K562 (cell line): ENCODE measurements around the gene TPD52L1. TPM values are rescaled to one million over a fixed set of nuclear protein-coding genes. Genes with fewer than 3 reads are reported as not detected.

ENCODE experiments used
- ATAC-seq: fragments of 200-7000 bp; cut with Tn5 transposase; 3 replicates; pipeline ENCODE4 v1.9.1; 2020; ENCODE audit warnings: moderate library complexity
- BruUV-seq: library from RNA; stranded (reverse); fragments of 400-500 nt; replicated peaks from 2 replicates; lab custom pipeline; 2021; lab: Mats Ljungman, UMichigan
- CTCF ChIA-PET: fragments of 300-600 bp; formaldehyde crosslinking; extraction: SDS; loops from one replicate; lab custom pipeline; 2021; ENCODE audit warnings: low intra/inter-chr PET ratio; lab: Yijun Ruan, JAX
- POLR2A ChIA-PET: fragments of 300-600, 350-650 bp; sonication (Branson Sonifier 250); formaldehyde crosslinking; extraction: SDS; loops from one replicate; lab custom pipeline; 2021; ENCODE audit warnings: antibody characterized with exemption, inconsistent platforms; lab: Yijun Ruan, JAX
- DNase-seq, 4 experiments: peaks; one replicate each; pipeline versions ENCODE4 v3.0.0 to v3.0.0-alpha.2; 2011 to 2018; ENCODE audit warnings: low spot score in 3 of 4, mixed read lengths in 3 of 4; ENCODE audit errors: extremely low read depth in 1 of 4
- FAIRE-seq: peaks from 2 replicates; lab custom pipeline; 2011; peaks lifted over from hg19 to GRCh38; lab: Jason Lieb, UNC
- H2AFZ ChIP-seq: 2 replicates; pipeline ENCODE4 v1.6.0; 2011; ENCODE audit warnings: low read depth, low read length, control low read depth, inconsistent platforms
- H3K27ac ChIP-seq: fragments of 200-600 bp; 3 replicates; pipeline ENCODE4 v1.8.0; 2011; ENCODE audit warnings: low read depth, mild to moderate bottlenecking, control low read depth, inconsistent platforms, low read length, moderate library complexity, mixed read lengths; ENCODE audit errors: extremely low read depth
- H3K27me3 ChIP-seq, 2 experiments: fragments of 300-600 bp in 1 of 2; 2 replicates in 1 of 2; 3 replicates in 1 of 2; pipeline versions ENCODE4 v1.6.0 to v1.8.0; 2011; ENCODE audit warnings: inconsistent platforms in 2 of 2, low read length in 2 of 2, mild to moderate bottlenecking in 1 of 2, mixed read lengths in 1 of 2, moderate library complexity in 1 of 2; ENCODE audit not compliant: control insufficient read depth in 2 of 2, insufficient read depth in 2 of 2
- H3K36me3 ChIP-seq: fragments of 300-600 bp; 3 replicates; pipeline ENCODE4 v1.8.0; 2011; ENCODE audit warnings: mild to moderate bottlenecking, low read length, inconsistent platforms; ENCODE audit not compliant: control insufficient read depth, insufficient read depth
- H3K4me1 ChIP-seq, 2 experiments: fragments of 200-600 bp in 1 of 2; replicated peaks in 1 of 2; 2 replicates in 1 of 2; 3 replicates in 1 of 2; pipeline versions ENCODE4 v1.5.1 to v1.8.0; 2011; ENCODE audit warnings: inconsistent platforms in 2 of 2, low read length in 2 of 2, mild to moderate bottlenecking in 1 of 2, mixed read lengths in 1 of 2, moderate library complexity in 1 of 2; ENCODE audit not compliant: control insufficient read depth in 2 of 2, insufficient read depth in 2 of 2
- H3K4me2 ChIP-seq: 2 replicates; pipeline ENCODE4 v1.6.1; 2011; ENCODE audit warnings: low read length, control low read depth, inconsistent platforms, mixed read lengths; ENCODE audit not compliant: insufficient read depth
- H3K4me3 ChIP-seq: fragments of 200-600 bp; sonication (generic), shearing (Covaris generic); 2 replicates; pipeline ENCODE4 v1.5.1; 2016; ENCODE audit warnings: control low read depth, inconsistent platforms
- H3K79me2 ChIP-seq: fragments of 200-600 bp; 3 replicates; pipeline ENCODE4 v1.8.0; 2011; ENCODE audit warnings: low read length, inconsistent platforms; ENCODE audit not compliant: control insufficient read depth, insufficient read depth
- H3K9ac ChIP-seq, 2 experiments: 2 replicates each; pipeline versions ENCODE4 v1.6.0 to v1.6.1; 2011; ENCODE audit warnings: low read depth in 2 of 2, low read length in 2 of 2, control low read depth in 1 of 2, inconsistent platforms in 1 of 2, mild to moderate bottlenecking in 1 of 2, mixed read lengths in 1 of 2; ENCODE audit not compliant: insufficient read depth in 1 of 2
- H3K9me1 ChIP-seq: one replicate; pipeline ENCODE4 v1.6.0; 2011; ENCODE audit warnings: inconsistent platforms, mild to moderate bottlenecking, low read length, moderate library complexity; ENCODE audit not compliant: control insufficient read depth, insufficient read depth
- H3K9me3 ChIP-seq: replicated peaks from 2 replicates; pipeline ENCODE4 v1.5.1; 2011; ENCODE audit warnings: low read depth, low read length, inconsistent platforms; ENCODE audit not compliant: control insufficient read depth, insufficient read depth
- H4K20me1 ChIP-seq: replicated peaks from 2 replicates; pipeline ENCODE4 v1.6.1; 2011; ENCODE audit warnings: low read length, inconsistent platforms, mixed read lengths; ENCODE audit not compliant: control insufficient read depth, insufficient read depth
- CBFA2T2 ChIP-seq: fragments of 450-650 bp; conservative IDR thresholded peaks from 2 replicates; pipeline ENCODE4 v1.6.1; 2017; ENCODE audit warnings: mild to moderate bottlenecking
- DDX20 ChIP-seq: fragments of 450-650 bp; IDR thresholded peaks from 2 replicates; pipeline ENCODE4 v1.6.1; 2016; ENCODE audit warnings: missing genetic modification characterization, low read depth, mild to moderate bottlenecking, missing compliant biosample characterization, moderate library complexity
- ELF4 ChIP-seq: fragments of 450-650 bp; formaldehyde crosslinking; IDR thresholded peaks from 2 replicates; pipeline ENCODE4 v1.4.0; 2022; ENCODE audit warnings: missing genetic modification characterization
- FOXA1 ChIP-seq: fragments of 450-650 bp; IDR thresholded peaks from 2 replicates; pipeline ENCODE4 v1.6.1; 2016; ENCODE audit warnings: mild to moderate bottlenecking, borderline replicate concordance
- GTF2A2 ChIP-seq: IDR thresholded peaks from 2 replicates; pipeline ENCODE4 v1.6.1; 2016; ENCODE audit warnings: mild to moderate bottlenecking, missing genetic modification characterization, missing compliant biosample characterization
- MEIS2 ChIP-seq: fragments of 450-650 bp; IDR thresholded peaks from 2 replicates; pipeline ENCODE4 v1.6.1; 2014; ENCODE audit warnings: mild to moderate bottlenecking; ENCODE audit not compliant: partially characterized antibody
- PHF20 ChIP-seq: fragments of 450-650 bp; IDR thresholded peaks from 2 replicates; pipeline ENCODE4 v1.6.1; 2018; ENCODE audit not compliant: partially characterized antibody
- ZNF253 ChIP-seq: fragments of 250-450 bp; sonication (Bioruptor Pico); conservative IDR thresholded peaks from 2 replicates; pipeline ENCODE4 v1.6.1; 2021; ENCODE audit warnings: mild to moderate bottlenecking
- ZNF75A ChIP-seq: fragments of 450-650 bp; formaldehyde crosslinking; IDR thresholded peaks from 2 replicates; pipeline ENCODE4 v1.4.0; 2020; ENCODE audit warnings: mild to moderate bottlenecking
- WGBS: fragments of 100-300 bp; shearing (Covaris generic); methylation state at CpG from one replicate; pipeline ENCODE4 v1.1.6; 2016; ENCODE audit warnings: low coverage, mixed read lengths; ENCODE audit not compliant: insufficient coverage; ENCODE audit errors: missing lambda C conversion rate; 5-methylcytosine and 5-hydroxymethylcytosine counted together
- in situ Hi-C: fragments of 300-500 bp; cut with MboI; formaldehyde crosslinking; loops from 4 replicates; pipeline ENCODE4 v1.15.0; 2018; ENCODE audit warnings: inconsistent platforms, mixed read lengths
- intact Hi-C: fragments of 100-400 bp; cut with micrococcal nuclease; formaldehyde crosslinking; loops from 2 replicates; pipeline ENCODE4 v1.14.2; 2022
- polyA plus RNA-seq, 8 experiments: library from polyadenylated mRNA; depleted of rRNA in 4 of 8; stranded (reverse) in 5 of 8; unstranded in 3 of 8; fragments of >200 nt; fragmentation: Nextera tagmentation in 2 of 8; fragmentation: Illumina TruSeq in 1 of 8; extraction: Ambion mirVana in 2 of 8; extraction: Trizol in 1 of 8; gene quantifications; 2 replicates each; pipeline versions ENCODE4 v1.2.1 to v1.2.3, GENCODE V29; 2011 to 2014; ENCODE audit warnings: inconsistent platforms in 1 of 8, missing spikeins in 1 of 8
- total RNA-seq, 7 experiments: library from RNA; depleted of rRNA in 6 of 7; stranded (reverse); fragments of >200 nt in 6 of 7; fragmentation: Illumina TruSeq in 2 of 7; extraction: Trizol in 2 of 7; gene quantifications; 2 replicates each; pipeline versions ENCODE4 v1.2.1 to v1.2.3, GENCODE V29; 2011 to 2021; ENCODE audit warnings: low replicate concordance in 1 of 7
- TF ChIP-seq, protein P1 (sequence below): fragments of 150-350 bp; IDR thresholded peaks from 2 replicates; pipeline ENCODE4 v1.6.1; 2014; ENCODE audit warnings: low read depth, mild to moderate bottlenecking, low read length, borderline replicate concordance

The TPD52L1 gene
- total and polyA plus RNA-seq, 9 of the 15 experiments (the other 6 are each of a cell fraction or from before 2014, with no cell fraction given): 12.9 to 149 (median 75.7) TPM

DNA sequence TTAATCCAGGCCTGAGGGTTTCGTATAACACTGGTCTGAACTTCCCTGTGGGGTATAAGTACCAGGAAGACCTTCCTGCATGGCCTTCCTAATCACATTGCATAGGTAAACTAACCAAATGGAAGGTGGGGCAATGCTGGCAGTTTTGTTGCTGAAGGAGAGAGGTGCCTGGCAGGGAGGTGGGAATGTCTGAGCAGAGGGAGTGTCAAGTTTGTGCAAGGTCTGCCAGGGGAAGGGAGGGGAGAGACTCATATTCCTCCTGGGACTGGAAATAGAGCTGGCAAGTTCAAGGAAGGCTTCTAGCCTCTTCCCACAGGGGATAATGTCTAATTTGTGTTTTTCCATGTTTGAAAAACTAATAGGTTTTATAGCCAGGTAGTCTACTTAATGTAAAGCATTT lies 77.6 kb downstream of the TPD52L1 start:
- Histone ChIP-seq H3K4me2 (no peak overlapping the region), H3K27me3 (no peaks in the 10 kb centered on the region), H3K79me2 (no peaks in the 10 kb centered on the region), H3K4me3 (no peak overlapping the region), H3K9ac (no peak overlapping the region), H4K20me1 (no peaks in the 10 kb centered on the region)
- POLR2A ChIA-PET: interaction anchor here (0.7 kb wide), 1 partner anchor 11 kb away, joined by 3 read pairs; no protein-coding TSS in a partner anchor
- intact Hi-C loops: no loop called here
- WGBS: 93% methylated on average over 1 of the region's 1 CpG
- BruUV-seq: no TSS peak
- in situ Hi-C loops: no loop called here
- CTCF ChIA-PET: no interaction called here
- no peak for DNase-seq
- no peak for ATAC-seq
- TF ChIP-seq ELF4 (CRISPR knock-in tag) (no peak), CBFA2T2 (no peak), GTF2A2 (tag) (no peak), ZNF75A (CRISPR knock-in tag) (no peak), MEIS2 (no peak), PHF20 (no peak), ZNF253 (CRISPR knock-in tag) (no peak), FOXA1 (no peak), DDX20 (tag) (no peak)
- TF ChIP-seq, protein P1, sequence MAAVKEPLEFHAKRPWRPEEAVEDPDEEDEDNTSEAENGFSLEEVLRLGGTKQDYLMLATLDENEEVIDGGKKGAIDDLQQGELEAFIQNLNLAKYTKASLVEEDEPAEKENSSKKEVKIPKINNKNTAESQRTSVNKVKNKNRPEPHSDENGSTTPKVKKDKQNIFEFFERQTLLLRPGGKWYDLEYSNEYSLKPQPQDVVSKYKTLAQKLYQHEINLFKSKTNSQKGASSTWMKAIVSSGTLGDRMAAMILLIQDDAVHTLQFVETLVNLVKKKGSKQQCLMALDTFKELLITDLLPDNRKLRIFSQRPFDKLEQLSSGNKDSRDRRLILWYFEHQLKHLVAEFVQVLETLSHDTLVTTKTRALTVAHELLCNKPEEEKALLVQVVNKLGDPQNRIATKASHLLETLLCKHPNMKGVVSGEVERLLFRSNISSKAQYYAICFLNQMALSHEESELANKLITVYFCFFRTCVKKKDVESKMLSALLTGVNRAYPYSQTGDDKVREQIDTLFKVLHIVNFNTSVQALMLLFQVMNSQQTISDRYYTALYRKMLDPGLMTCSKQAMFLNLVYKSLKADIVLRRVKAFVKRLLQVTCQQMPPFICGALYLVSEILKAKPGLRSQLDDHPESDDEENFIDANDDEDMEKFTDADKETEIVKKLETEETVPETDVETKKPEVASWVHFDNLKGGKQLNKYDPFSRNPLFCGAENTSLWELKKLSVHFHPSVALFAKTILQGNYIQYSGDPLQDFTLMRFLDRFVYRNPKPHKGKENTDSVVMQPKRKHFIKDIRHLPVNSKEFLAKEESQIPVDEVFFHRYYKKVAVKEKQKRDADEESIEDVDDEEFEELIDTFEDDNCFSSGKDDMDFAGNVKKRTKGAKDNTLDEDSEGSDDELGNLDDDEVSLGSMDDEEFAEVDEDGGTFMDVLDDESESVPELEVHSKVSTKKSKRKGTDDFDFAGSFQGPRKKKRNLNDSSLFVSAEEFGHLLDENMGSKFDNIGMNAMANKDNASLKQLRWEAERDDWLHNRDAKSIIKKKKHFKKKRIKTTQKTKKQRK: no peak
- TF ChIP-seq, all 486 proteins: peak for 0
- Histone ChIP-seq H3K27ac (no peak overlapping the region), H3K36me3 (no peaks in the 10 kb centered on the region; the same call in 1 of the 3 replicates), H2AFZ (no peak overlapping the region), H3K9me3 (no peaks in the 10 kb centered on the region), H3K9me1 (no peaks in the 10 kb centered on the region), H3K4me1 (no peaks in the 10 kb centered on the region; a peak in 1 of 5 replicates)
- FAIRE-seq: no peak
